ENCODE data around the gene SPATA6.
"Not testable (repeated sequence)": the region's sequence is repeated elsewhere in the genome, so short reads cannot be mapped to it uniquely, and the experiment has no call there.

SPATA6 gene

GRCh38 chr1:48471691-48472576 lies at the start of gene SPATA6:
Gene SPATA6 (minus strand): TSS chr1:48472204. CDS start chr1:48472008, 196 bp downstream.
- in situ Hi-C loops (cut with MboI; ENCODE audit: low pct_unique_long_range_greater_than_20kb, low sequenced_read_pairs), result no loop called here
- peak; percentile 73 for DNase-seq

- DNase-seq; in situ Hi-C loops (cut with MboI; ENCODE audit: low pct_unique_long_range_greater_than_20kb, low sequenced_read_pairs): not testable (repeated sequence)
Measured at GRCh38 chr1:48519896-48520295, 47.9 kb upstream of the SPATA6 start.

DNA sequence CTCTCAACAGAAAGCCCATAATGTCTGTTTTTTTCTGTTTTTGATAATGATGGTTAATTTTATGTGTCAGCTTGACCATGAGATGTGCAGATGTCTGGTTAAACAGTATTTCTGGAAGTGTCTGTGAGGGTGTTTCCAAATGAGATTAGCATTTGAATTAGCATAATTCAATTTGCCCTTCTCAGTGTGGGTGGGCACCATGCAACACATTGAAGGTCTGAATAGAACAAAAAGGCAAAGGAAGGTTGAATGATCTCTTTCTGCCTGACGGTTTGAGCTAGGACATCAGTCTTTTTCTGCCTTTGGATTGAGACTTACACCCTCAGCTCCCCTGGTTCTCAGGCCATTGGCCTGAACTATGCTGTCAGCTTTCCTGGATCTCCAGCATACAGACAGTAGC lies 34.9 kb upstream of the SPATA6 start:
- DNase-seq, result no peak
- in situ Hi-C loops (cut with MboI; ENCODE audit: low pct_unique_long_range_greater_than_20kb, low sequenced_read_pairs), result no loop called here

- no peak for DNase-seq
- in situ Hi-C loops (cut with MboI; ENCODE audit: low pct_unique_long_range_greater_than_20kb, low sequenced_read_pairs), result no loop called here
Measured at GRCh38 chr1:48500541-48501450, 28.8 kb upstream of the SPATA6 start.

GRCh38 chr1:48499211-48499735 lies 27.3 kb upstream of the SPATA6 start:
- in situ Hi-C loops (cut with MboI; ENCODE audit: low pct_unique_long_range_greater_than_20kb, low sequenced_read_pairs), result no loop called here
- DNase-seq, result no peak

DNA sequence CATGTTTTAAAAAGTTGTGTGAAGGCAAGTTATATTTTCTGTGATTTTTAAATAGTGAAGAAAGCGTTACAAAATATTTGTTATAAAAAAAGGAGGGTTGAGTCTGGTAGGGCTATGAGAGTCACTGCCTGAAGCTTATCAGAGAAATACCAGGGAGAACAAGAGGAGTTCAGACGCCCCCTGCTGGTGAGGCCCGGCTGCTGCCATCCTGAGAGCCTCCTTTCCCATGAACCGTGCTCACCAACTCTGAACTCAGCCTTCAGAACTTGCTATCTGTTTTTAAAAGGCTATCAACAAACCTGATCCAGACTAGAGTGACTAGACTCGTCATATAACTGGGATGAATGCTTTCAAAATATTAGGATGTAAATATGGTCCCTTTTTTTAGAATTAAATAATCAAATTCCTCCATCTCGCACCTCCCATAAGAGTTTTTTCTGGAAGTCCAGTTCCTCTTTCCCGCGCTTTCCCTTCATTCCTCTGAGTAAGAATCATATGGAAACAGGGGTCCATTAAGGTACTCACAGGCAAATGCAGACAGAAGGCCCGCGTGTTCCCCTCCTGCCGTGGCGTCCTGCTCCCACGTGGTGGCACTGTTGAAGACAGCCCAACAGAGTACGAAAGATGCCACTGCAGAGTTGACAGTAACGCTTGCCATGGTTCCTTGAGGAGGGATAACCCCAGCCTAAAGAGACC lies 26.2 kb upstream of the SPATA6 start:
- DNase-seq, result peak; percentile 83
- in situ Hi-C loops (cut with MboI; ENCODE audit: low pct_unique_long_range_greater_than_20kb, low sequenced_read_pairs), result no loop called here

DNA sequence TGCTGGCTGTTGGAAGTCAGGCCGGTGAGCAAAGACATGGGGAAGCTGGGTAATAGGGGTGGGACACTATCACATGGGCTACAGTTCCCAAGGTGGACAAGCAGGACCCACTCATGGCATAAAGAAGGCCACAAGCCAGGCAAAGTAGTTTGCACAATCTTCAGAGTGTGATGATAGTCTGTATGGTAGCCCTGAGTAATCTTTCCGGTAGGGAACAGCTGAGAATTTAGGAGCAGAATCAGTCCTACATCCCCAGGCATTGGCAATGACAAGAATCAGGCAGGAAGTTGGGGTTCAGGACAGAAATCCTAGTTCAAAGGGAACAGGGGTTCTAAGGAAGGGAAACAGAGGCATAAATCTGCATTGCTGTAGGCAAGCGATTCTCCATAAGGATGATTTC lies 23.9 kb upstream of the SPATA6 start:
- no peak for DNase-seq
- in situ Hi-C loops (cut with MboI; ENCODE audit: low pct_unique_long_range_greater_than_20kb, low sequenced_read_pairs), result no loop called here

DNA sequence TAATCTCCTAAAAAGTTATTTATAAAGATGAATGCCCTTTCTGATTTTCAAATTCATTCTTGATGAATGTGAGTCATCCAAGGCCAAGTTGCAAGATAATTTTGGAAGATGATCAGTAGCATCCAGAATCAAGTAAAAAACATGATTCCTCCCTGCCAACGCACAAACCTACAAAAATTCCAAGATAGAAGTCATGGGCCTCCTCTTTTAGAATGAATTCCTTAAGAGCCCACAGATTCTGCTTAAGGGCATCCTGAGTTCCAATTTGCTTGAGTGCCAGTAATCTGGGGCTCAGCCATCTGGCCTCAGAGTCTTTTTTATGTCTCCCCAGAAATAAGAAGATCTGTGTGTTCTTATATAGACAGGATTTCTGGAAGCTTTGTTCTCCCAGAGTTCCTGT lies 23.2 kb upstream of the SPATA6 start:
- in situ Hi-C loops (cut with MboI; ENCODE audit: low pct_unique_long_range_greater_than_20kb, low sequenced_read_pairs), result no loop called here
- DNase-seq, result no peak

GRCh38 chr1:48493970-48494769 lies 22.2 kb upstream of the SPATA6 start:
- no peak for DNase-seq
- in situ Hi-C loops (cut with MboI; ENCODE audit: low pct_unique_long_range_greater_than_20kb, low sequenced_read_pairs), result no loop called here

DNA sequence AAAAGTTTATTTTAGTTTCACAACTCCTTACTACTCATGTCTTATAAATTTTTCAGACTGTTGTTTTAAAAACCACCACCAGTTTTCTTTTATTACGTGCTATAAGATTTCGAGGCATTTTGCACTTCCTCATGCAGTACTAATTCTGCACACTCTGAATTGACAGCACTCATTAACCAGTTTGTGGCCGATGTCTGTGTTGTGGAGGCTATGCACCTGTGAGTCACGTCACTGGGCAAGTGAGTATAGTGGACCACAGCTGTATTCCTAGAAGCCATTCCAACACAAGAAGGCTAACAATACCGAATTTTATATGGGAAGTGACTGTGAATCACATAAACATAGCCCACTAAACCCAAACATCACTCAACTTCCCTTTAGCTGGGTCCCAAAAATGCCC lies 21.0 kb upstream of the SPATA6 start:
- DNase-seq, result no peak
- in situ Hi-C loops (cut with MboI; ENCODE audit: low pct_unique_long_range_greater_than_20kb, low sequenced_read_pairs), result no loop called here

DNA sequence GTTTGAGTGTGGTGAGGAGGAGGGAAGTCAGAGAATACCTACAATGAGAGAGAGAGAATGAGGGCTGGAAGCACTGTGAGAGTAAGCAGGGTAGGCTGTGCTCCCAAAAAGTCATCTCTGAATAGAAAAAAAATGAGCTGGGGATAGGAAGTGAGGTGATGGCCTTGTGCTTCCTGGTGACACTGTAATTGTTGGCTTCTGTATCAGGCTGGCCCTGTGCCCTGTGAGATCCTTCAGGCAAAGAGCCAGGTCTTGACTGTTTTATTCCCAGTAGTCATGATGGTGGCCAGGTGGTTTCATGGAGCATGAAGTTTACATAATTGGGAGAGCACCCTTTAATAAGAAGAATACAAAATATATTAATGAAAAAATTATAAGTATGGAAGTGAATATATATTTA lies 20.4 kb upstream of the SPATA6 start:
- no peak for DNase-seq
- in situ Hi-C loops (cut with MboI; ENCODE audit: low pct_unique_long_range_greater_than_20kb, low sequenced_read_pairs), result no loop called here

DNA sequence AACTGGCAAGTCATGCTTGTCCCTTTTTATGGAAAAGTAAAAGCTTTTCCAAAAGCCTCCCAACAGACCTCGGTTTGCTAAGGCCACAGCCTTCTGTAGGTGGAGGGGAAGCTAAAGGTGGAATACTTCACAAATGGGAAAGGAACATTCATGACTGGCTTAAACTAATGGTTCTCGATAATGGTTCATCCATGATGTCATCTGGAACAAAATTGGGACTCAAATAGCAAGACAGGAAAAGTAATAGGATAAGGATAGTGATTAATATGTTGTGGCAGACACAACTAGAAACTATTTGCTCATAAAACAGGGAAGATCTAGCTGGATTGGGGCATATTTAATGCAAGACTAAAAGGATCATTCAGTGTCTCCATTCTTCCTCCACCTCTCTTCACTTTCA lies 16.7 kb upstream of the SPATA6 start:
- in situ Hi-C loops (cut with MboI; ENCODE audit: low pct_unique_long_range_greater_than_20kb, low sequenced_read_pairs), result no loop called here
- DNase-seq, result no peak

DNA sequence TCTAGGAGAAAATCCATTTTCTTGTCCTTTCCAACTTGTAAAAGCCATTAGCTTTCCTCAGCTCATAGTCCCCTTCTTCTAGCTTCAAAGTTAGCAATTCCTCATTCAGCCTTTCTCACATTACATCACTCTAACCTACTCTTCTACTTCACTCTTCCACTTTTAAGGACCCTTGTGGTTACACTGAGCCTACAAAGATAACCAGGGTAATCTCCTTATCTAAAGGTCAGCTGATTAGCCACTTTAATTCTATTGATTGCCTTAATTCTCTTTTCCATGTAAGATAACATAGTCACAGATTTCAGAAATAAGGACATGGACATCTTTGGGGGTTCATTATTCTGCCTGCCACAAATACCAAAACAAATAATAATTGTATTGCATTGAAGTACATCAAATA lies 8.5 kb upstream of the SPATA6 start:
- in situ Hi-C loops (cut with MboI; ENCODE audit: low pct_unique_long_range_greater_than_20kb, low sequenced_read_pairs), result no loop called here
- no peak for DNase-seq

- DNase-seq; in situ Hi-C loops (cut with MboI; ENCODE audit: low pct_unique_long_range_greater_than_20kb, low sequenced_read_pairs): not testable (repeated sequence)
Measured at GRCh38 chr1:48480023-48480422, 8.0 kb upstream of the SPATA6 start.

GRCh38 chr1:48472638-48473037 lies 634 bp upstream of the SPATA6 start:
- in situ Hi-C loops (cut with MboI; ENCODE audit: low pct_unique_long_range_greater_than_20kb, low sequenced_read_pairs), result no loop called here
- no peak for DNase-seq

GRCh38 chr1:48470950-48471690 lies 884 bp downstream of the SPATA6 start:
- in situ Hi-C loops (cut with MboI; ENCODE audit: low pct_unique_long_range_greater_than_20kb, low sequenced_read_pairs), result no loop called here
- DNase-seq, result no peak

DNA sequence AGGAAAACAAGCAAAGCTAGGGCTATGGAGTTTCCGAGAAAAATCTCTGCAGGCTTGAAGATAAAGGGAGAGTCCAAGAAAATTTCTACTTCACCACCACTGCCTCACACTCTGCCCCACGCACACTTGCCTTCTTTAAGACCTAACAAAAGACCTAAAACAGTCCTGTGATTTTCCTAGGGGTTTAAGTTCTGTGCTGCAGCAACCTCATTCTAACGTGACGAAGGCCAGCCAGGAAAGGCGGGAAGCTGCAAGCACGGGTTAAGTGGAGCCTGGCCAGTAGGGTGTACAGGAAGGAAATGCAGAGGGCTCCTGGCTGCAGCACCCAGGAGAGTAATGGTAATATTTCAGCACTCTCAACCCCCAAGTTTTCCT lies 1.5 kb downstream of the SPATA6 start:
- DNase-seq, result no peak
- in situ Hi-C loops (cut with MboI; ENCODE audit: low pct_unique_long_range_greater_than_20kb, low sequenced_read_pairs), result no loop called here

All from KBM-7 (cell line).